ENCODE results near the gene VWF.

The VWF gene

DNA sequence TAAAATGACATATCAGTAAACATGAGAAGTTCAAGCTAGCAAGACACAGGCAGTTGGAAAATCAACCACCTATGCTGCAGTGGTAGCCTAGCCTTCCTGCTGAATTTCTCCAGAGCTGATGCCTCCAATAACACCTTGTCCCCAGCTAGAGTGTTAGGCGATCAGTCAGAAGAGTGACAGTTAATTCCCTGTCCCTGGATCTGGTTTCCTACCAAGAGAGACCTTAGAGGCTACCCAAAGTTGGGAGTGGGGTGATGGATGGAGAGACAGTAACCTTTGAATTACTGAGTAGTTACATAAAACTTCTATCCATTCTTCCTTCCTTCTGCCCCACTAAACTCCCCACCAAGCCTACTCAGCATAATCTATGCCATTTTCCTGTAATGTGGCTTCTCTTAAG, 177.5 kb downstream of the VWF start:
- no peak for DNase-seq (ENCODE audit: low read depth)

DNA sequence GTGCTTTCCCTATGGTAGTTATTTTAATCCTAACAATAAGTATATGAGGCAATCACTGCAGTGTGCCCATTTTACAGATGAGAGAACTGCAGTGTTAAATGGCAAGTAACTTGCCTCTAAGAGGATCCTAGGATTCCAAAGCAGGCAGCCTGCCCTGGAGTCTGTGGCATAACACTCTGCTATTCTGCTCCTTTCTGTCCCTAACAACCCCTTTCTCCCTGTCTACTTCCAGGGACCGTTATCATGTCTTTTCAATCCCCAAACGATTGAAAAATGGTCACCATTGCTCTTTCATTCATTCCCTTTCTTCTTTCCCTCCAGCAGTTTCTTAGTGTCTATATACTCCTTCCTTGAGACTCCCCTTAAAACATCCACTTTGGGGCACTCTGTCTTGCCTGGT, 178.1 kb downstream of the VWF start:
- DNase-seq (ENCODE audit: low read depth) = no peak

DNA sequence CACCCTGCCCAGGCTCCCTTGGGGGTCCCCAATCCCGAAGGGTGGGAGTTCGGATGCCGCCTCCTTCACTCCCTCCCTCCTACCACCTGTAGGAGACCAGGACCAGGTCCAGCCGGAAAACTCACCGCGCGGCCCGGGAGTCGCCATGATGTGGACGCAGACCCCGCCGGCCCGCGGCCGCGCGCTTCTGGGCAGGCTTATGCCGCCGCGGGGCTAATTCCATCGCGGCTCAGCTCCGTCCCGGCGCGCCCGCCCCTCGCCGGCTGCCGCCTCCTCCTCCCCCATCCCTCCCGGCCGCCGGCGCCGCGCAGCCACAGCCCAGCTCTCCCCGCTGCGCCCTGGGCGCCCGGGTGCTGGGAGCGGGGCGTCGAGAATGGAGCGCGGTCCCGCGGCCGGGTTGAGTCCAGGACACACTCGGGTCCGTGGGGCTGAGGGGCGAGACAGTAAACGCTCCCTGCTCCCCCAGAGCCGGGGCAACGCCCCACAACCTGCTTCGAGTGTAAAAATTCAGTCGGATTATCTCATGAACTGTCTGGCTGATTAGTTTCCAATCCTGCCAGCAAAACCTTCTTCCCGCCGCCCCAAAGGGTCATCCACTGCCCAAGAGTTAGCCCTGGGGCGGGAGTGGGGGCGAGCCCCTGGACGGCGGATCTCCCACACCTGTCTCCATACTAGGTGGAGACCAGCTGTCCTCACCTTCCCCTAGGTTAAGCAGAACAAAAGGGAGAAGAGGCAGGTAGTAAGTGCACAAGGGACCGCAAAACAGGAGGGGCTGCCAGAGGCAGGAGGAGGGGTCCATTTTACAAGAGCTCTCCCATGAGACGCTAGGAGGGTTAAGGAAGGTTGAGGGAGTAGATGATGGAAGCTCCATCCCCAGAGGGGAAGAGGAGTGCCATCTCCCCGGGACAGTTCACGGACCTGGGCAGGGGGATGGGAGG, 179.1 kb downstream of the VWF start, which contains the start of gene ANO2:
Gene ANO2, minus strand, starts transcription at position 189 of the 938 bp plus-strand sequence. Its CDS starts 42 bp downstream, at position 147.
- DNase-seq (ENCODE audit: low read depth) = no peak

DNA sequence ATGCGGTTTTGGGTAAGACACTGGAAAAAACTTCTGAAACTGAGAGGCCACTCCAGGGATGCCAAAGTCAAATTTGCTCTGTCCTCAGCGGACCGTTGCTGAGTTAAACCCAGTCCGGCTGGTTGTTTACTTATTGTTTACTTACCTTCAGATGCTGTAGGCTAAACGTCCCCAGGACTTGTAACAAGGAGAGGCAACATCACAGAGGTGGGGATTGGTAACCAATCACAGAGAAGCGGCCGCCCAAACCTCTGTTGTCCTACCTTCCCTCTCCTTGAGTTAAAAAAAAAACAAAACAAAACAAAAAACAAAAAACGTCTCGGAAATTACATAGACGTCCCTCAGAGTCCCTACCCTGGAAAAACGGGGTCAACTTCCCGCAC, 179.8 kb downstream of the VWF start:
- no peak for DNase-seq (ENCODE audit: low read depth)

DNA sequence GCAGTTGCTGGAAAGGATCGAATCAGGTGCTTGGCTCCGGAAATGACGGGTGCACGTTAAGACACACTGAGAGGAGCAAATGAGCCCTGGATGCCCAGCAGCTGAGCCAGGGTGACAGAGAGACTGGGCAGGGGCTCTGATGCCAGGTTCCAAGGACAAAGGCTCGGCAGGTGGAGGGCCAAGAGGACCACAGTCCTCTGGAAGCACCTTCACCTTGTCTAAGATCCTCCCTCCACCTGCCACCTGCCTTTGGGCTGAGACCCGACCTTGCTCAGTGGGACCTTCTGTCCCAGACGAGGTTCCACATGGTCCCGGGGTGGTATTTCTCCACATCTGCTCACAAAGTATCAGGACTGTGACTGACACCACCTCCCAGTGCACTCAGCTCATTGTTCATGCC, 180.4 kb downstream of the VWF start:
- no peak for DNase-seq (ENCODE audit: low read depth)

DNA sequence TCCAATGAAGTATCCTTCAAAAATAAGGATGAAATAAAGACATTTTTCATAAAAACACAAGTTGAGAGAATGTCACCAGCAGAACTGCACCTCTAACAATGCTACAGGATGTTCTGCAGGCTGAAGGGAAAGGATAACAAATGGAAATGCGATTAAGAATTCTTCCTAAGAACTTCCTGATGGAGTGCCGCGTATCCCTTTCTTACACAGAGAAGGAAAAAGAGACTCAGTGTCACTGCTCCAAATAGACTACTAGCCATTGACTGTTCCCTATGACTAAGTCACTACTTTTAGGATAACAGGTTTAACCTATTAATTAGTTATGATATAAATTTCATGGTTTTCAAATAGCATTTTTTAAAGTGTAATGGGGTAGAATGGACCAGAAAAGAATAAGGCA, 182.6 kb downstream of the VWF start:
- DNase-seq (ENCODE audit: low read depth) = no peak

DNA sequence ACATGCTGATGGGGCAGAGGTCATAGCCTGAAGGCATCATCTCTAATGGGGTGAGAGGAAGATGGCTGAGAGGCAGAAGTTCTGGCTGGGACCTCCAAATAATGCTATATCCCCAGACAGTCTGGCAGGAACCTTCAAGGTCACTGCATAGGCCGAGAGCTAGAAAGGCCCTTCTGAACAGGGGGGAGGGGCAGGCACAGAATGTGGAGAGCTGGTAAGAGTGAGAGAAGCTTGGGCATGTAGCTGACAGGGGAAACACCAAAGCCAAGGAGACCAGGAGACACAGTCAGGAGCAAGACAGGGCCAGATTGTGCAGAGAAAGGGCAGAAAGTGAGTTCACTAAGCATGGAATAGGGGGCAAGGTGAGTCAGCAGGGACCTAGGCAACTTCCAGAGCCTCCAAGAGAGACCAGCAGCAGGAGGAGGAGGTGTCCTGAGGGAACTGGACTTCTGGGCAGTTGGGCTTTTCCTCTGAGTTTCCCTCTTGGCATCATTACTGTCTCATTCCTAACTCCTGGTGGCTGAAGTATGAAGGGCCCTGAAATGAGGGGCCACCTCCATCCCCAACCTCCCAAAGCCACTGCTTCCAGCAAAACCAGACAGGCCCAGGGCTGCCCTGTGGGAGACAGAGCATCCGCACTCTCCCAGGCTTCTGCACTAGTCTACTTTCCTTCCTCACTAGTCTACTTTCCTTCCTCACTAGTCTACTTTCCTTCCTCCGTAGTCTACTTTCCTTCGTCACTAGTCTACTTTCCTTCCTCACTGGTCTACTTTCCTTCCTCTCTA, 196.5 kb downstream of the VWF start:
- no peak for DNase-seq (ENCODE audit: low read depth)

DNA sequence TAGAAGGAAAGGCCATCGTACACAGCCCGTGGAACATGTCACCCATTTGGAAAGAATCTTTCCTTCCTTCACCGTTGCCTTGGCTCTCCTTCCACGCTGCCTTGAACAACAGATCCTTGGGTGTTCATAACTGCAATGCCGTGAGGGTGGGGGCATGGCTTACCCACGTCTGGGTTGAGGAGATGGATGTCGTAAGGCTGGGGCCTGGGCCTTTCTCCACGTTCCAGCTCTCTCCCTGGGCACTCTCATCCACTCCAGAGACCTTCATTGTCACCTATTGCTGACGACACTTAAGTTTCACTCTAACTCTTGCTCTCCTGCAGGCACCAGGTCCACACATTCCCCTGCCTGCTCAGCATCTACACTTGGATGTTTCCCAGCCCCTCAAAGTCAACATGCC, 198.8 kb downstream of the VWF start:
- DNase-seq (ENCODE audit: low read depth) = no peak

DNA sequence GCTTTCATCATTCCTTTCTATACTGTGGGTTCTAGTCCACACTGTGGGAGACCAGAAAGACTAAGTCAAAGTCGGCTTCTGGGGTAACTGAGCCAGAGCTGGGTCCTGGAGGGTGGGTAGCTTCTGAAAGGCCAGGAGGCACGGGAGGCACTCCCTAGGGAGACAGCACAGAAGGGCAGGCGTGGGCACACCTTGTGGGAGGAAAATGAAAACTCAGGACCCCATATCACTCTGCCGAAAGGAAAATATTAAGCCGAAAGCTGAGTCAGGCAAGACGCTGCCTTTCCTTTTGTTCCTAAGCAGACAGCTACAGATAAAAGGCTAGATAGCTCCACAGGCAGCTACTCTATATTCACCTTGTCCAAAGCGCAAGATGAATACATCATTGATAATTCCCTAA, 200.1 kb downstream of the VWF start:
- no peak for DNase-seq (ENCODE audit: low read depth)

DNA sequence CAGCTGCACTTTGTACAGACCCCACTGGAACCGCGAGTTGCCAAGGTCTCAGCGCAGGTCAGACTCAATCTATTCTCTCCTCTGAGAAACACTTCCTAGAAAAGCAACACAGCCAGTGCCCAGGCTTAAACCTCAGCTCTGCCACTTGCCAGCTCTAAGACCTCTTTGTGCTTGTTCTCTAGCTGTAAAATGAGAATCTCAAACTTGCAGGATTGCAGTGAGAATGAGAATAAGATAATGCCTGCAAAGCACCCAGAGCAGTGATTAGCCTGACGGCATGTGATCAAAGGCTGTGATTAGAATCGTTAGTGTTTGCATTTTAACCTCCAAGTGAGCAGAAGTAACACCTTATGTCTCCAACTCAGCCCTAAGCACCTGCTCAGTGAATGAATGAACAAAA, 200.7 kb downstream of the VWF start:
- no peak for DNase-seq (ENCODE audit: low read depth)

DNA sequence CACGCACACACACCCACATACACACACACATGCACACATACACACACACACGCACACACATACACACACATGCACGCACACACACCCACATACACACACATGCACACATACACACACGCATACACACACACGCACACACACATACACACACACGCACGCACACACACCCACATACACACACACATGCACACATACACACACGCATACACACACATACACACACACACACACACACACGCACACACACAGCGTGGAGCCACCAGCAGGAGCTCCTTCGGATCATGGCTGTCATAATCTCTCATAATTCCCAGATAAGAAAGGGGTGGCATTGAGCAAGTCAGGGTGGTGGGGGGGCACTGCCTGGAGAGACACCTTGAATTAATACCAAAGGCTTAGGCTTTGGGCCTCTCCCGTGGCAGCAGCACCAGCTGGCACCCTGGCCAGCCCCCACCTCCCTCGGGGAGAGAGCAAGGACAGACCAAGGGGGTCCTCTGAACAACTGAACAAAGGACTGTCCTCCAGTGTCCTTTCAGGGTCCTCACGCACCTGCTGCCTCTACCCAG, 201.3 kb downstream of the VWF start:
- DNase-seq (ENCODE audit: low read depth) = no peak

DNA sequence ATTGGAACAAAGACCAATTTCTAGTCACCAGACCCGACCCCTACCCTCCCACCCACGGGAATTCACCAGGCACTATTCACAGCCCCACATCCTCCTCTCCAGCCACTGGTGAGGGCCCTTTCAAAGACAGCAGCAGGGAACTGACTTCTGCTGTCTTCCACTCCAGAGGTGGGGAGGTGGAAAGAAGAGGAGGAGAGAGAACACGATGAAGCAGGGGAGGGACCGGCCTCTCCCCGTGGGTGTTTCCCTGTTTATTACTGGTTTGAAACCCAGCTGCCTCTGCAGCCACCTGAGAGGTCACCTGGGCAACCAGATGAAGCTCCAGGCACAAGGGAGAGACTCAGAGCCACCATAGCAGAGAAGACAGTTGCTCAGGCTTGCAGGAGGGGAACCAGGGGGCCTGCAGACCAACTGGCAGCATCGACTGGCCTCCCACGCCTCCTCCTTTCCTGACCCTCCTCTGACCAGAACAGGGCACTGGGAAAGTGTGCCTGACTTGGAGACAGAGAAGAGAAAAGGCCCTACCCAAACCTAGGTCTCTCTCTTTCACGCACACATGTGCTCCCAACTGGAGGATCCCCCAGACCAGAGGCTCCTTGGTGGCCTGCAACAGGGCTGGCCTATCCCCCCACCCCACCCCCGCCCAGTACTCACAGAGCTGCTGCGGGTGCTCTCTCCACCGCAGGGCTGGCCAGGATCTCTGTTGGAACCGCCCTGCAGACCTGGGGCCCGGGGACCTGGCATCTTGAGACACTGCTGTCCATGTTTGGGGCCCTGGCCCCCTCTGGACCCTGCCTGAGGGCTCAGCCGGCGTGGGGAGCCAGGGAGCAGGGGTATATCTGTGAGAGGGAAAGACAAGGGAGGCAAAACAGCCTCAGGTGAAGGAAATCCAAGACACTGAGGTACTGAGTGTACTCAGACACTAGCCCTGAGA, 202.2 kb downstream of the VWF start:
- no peak for DNase-seq (ENCODE audit: low read depth)

DNA sequence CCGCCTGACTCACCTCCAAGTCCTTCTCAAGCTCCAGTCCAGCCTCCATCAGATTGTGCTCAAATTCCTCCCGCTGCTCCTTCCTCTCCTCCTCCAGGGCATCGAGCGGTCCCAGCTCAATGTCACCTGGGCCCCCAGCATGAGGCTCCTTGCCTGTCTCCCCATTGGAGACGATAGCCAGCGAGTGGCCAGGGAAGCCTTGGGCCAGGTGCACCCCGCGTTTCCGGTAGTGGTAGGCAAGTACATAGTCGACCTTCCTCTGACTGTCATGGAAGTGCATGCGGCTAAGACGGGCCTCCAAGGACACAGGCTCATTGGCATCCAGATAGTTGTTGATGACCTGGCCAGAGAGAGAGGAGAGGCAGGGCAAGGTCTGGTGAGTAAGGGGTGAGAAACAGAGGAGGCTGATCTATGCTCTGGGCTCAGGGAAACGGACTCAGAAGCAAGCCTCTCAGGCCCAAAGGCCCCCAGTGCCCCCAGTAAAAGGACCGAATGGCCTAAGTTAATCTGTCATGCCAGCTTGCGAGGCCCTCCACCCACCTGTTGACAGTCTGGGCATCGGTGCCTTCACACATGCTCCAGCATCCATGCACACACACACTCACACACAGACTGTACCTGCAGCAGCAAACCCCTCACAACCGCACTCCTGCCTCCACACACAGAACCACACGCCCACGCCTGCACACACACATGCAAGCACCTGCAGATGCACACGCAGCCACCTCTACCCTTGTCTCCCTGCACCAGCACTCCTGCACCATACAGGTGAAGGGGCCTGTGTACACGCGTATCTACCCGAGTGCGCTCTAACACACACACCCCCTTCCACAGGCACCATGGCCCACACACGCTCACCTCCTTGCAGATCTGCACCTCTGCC, 203.2 kb downstream of the VWF start:
- DNase-seq (ENCODE audit: low read depth) = no peak

DNA sequence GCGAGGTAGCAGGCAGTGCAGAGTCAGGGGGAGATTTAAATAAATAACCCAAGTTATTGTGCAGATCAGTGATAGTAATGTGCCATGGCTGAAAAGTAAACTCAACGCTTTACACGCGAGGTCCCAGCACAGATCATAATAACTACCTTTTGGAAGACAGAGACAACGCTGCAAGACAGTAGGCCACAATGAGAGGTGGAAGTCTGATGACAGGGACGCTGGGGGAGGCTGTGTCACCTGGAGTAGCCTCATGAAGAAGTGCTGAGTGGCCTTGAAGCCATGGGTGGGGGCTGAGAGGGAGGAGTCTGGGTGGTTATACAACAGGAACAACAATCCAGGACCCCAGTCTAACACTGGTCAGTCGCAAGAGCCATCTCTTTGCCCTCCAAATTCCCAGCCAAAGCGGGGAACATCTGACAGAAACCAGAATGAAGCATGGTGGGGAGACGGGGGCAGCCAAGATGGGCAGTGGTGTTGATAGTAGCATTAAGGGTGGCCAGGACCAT, 207.6 kb downstream of the VWF start:
- DNase-seq (ENCODE audit: low read depth) = no peak

DNA sequence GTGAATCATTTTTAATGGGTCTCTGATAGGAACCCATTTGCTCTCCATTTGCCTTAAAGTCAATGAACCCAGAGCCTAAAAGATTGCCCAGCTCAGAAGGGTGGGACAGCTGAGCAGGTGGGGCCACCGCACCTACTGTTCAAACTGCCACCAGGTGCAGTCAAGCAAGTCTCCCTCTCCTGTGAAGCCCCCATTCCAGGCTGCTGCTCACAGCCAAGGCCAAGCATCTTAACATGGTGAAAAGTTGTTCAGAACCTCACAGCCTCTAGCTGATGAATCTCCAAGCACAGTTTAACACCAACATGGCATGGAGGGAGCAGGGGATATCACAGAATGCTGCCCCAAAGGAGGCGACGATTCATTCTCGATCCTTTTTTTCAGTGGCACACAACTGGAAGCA, 209.0 kb downstream of the VWF start:
- no peak for DNase-seq (ENCODE audit: low read depth)

DNA sequence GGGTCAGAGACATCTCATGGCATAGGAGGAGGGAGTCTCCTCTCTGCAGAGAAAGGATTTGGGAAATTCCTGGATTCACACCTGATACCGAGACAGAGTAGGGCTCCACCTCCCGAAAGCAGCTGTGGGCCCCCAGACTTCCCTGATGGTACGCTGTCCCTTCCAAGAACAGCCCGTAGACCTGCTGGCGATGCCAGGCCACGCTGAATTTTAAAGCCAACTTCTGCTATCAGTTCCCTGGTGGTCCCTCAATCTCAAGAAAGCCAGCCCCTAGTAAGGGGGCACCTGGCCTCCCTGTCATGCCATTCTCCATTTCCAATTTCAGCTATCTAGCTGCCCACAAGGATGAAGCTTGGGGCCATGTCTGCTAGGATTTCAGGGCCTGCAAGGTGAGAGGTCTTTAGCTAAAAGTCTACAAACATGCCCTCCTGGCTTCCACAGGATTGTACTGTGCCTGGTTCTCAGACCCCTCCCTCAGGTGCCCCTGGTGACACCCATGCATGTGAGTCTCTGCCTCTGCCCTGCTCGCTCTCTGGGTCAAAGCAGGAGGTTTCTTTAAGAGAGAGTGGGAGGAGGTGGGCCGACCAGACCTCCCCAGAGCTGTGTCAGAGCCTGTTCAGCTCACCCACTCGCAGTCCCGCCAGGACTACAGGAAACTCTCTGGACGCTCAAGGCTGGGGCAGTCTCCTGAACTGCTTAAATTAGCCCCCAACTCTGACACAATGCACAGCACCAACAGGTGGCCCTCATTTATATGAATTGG, 209.9 kb downstream of the VWF start:
- DNase-seq (ENCODE audit: low read depth) = no peak

DNA sequence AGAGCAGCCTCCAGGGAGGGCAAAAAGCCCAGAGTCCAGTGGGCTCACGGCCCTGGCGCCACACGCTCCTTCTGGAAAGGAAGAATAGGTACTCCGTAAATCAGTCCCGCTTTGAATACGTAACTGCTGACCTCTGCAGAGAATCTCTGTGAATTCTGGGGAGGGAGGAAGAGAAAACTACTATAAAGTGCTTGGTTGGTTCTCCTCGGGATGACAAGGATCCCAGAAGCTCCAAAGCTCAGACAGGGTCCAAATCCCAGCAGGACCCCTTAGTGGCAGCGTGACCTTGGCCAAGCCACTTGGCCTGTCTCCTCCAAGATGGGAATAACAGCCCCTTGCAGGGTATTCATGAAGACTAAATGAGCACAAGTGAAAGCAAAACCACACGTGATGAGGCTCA, 211.1 kb downstream of the VWF start:
- DNase-seq (ENCODE audit: low read depth) = no peak

DNA sequence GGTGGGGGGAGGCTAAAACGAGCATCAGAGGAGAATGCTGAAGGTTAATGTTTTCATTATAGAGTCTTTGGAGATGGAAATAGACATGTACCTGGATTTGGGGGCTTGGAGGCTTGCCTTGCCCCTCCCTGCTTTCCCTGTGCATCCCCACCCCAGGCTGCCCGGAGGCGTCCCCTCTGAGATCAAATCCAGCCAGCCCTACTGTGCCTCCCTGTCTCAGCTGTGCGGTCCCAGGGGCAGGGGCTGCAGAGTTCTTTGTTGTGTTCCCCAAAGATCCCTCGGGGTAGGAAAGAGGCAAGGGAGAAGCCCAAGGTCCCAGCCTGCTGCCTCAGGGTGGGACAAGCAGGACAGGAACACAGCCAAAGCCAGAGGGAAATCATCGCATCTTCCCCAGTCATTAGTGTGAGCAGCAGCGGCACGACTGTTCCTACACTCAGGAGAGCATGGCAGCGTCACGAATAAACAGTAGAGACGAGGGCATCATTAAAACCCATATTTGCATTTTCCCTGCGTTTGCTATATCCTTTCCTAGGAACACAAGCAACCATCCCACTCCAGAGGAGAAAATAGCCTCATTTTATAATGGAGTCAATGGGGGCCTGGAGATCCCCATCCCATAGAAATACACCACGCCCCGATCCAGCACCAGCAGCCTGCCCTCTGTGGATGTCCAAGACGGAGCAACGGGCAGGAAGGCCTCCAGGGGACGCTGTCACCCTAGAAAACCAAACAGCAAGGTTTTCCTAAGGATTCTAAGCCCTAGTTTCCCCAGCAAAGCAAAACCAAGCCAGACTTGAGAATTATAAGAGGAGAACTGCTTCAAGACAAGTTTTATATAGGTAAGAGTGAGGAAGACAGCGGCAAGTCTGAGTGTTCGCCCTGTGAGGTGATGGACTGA, 211.8 kb downstream of the VWF start:
- DNase-seq (ENCODE audit: low read depth) = no peak

DNA sequence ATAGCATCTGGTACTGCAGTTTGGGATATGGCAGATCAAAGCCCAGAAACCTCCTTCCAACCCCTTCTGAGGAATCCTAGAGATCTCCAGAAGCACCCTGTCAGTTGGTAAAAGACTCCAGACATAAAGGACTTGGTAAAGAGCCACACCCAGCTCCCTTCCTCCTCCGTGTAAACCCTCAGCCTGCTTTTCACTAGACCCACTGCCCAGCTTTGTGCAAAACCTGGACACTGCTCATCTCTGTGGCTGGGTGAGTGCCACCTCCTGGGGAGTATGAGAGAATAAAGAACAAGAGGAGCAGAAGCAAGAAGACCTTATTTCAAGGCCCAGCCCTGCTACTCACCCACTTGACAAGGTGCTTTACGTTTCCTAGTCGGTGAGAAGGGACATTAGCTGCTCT, 212.5 kb downstream of the VWF start:
- DNase-seq (ENCODE audit: low read depth) = no peak
